ENCODE results near the gene UTS2R.

DNA sequence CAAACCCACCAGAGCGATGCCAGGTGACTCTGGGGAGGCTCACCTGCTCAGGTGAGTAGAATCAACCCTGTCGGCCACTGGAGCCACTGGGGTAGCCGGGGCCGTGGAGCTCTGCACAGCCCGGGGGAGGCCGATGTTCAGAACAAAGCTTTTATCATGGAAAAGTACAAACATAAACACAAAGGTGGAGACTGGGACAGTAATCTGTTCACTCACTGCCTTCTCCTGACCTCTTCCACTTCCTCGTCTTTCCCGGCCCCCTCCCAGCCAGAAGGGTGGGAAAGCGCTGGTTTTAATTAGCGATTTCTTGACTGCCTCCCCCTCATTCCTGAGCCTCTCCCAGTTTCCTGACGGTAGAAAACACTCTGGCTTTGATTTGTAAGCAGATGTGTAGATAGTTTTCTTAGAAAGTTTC is 22.3 kb upstream of the UTS2R start:
- TF ChIP-seq RAD21 (IDR thresholded peaks at IDR 0.05; ENCODE audit: low read length) (no peak), CEBPB (IDR thresholded peaks at IDR 0.05; ENCODE audit: low read depth, low read length) (no peak), POLR2A (IDR thresholded peaks at IDR 0.05; ENCODE audit: low read depth, low read length) (no peak), RCOR1 (IDR thresholded peaks at IDR 0.05; ENCODE audit: insufficient replicate concordance, low read length) (no peak), MAFK (IDR thresholded peaks at IDR 0.05; ENCODE audit: low read depth, low read length) (no peak), FOS (IDR thresholded peaks at IDR 0.05; ENCODE audit: low read depth, low read length) (no peak), RFX5 (IDR thresholded peaks at IDR 0.05; ENCODE audit: low read depth, low read length) (no peak), BHLHE40 (IDR thresholded peaks at IDR 0.05; ENCODE audit: low read depth, low read length) (no peak), SMC3 (IDR thresholded peaks at IDR 0.05; ENCODE audit: low read depth, low read length) (no peak), CHD1 (IDR thresholded peaks at IDR 0.05; ENCODE audit: low read depth, low read length) (no peak), MAZ (IDR thresholded peaks at IDR 0.05; ENCODE audit: borderline replicate concordance, low read depth, low read length) (no peak)
- TF ChIP-seq, protein P1, sequence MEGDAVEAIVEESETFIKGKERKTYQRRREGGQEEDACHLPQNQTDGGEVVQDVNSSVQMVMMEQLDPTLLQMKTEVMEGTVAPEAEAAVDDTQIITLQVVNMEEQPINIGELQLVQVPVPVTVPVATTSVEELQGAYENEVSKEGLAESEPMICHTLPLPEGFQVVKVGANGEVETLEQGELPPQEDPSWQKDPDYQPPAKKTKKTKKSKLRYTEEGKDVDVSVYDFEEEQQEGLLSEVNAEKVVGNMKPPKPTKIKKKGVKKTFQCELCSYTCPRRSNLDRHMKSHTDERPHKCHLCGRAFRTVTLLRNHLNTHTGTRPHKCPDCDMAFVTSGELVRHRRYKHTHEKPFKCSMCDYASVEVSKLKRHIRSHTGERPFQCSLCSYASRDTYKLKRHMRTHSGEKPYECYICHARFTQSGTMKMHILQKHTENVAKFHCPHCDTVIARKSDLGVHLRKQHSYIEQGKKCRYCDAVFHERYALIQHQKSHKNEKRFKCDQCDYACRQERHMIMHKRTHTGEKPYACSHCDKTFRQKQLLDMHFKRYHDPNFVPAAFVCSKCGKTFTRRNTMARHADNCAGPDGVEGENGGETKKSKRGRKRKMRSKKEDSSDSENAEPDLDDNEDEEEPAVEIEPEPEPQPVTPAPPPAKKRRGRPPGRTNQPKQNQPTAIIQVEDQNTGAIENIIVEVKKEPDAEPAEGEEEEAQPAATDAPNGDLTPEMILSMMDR (conservative IDR thresholded peaks at IDR 0.05; ENCODE audit: low read depth, low read length) = no peak
- TF ChIP-seq, protein P2, sequence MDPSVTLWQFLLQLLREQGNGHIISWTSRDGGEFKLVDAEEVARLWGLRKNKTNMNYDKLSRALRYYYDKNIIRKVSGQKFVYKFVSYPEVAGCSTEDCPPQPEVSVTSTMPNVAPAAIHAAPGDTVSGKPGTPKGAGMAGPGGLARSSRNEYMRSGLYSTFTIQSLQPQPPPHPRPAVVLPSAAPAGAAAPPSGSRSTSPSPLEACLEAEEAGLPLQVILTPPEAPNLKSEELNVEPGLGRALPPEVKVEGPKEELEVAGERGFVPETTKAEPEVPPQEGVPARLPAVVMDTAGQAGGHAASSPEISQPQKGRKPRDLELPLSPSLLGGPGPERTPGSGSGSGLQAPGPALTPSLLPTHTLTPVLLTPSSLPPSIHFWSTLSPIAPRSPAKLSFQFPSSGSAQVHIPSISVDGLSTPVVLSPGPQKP (IDR thresholded peaks at IDR 0.05; ENCODE audit: borderline replicate concordance, low read depth, low read length) = no peak
- TF ChIP-seq, protein P3, sequence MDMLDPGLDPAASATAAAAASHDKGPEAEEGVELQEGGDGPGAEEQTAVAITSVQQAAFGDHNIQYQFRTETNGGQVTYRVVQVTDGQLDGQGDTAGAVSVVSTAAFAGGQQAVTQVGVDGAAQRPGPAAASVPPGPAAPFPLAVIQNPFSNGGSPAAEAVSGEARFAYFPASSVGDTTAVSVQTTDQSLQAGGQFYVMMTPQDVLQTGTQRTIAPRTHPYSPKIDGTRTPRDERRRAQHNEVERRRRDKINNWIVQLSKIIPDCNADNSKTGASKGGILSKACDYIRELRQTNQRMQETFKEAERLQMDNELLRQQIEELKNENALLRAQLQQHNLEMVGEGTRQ (IDR thresholded peaks at IDR 0.05; ENCODE audit: low read depth, low read length) = no peak

Measured in IMR-90 (cell line).